Activated CD4-positive, alpha-beta T cell treated with anti-CD3 and anti-CD28 coated beads, Interleukin-10, Interleukin-2, amounts not matched to agents 100 ng/mL and 50 ng/mL, durations not matched to agents 16 hours and 8 hours (primary cell): Measurements from ENCODE around the gene MISP.
"Not testable (repeated sequence)": the region's sequence is repeated elsewhere in the genome, so short reads cannot be mapped to it uniquely, and the experiment has no call there.

ENCODE experiments used
- DNase-seq: peaks from one replicate; pipeline ENCODE4 v3.0.0-alpha.2; 2020

The MISP gene

GRCh38 chr19:750640-751423, at the start of gene MISP:
MISP (plus strand) TSS chr19:751112; CDS start chr19:756947, 5,835 bp downstream.
- no peak for DNase-seq

- DNase-seq = not testable (repeated sequence)
These were observed 48.1 kb upstream of the MISP start for GRCh38 chr19:702847-703246.

GRCh38 chr19:703329-703650, 47.6 kb upstream of the MISP start:
- DNase-seq = no peak

- peak; percentile 72 for DNase-seq
These were observed 47.1 kb upstream of the MISP start for GRCh38 chr19:703651-704446.

GRCh38 chr19:704447-704741, 46.5 kb upstream of the MISP start:
- DNase-seq = no peak

GRCh38 chr19:708154-709143, 42.5 kb upstream of the MISP start, which contains the start of gene PALM:
PALM (plus strand) TSS chr19:708935; CDS start chr19:709147, 212 bp downstream.
- DNase-seq = no peak

GRCh38 chr19:709196-709964, 41.5 kb upstream of the MISP start:
- DNase-seq = no peak

GRCh38 chr19:709965-710571, 40.8 kb upstream of the MISP start:
- no peak for DNase-seq

- DNase-seq = no peak
These were observed 40.1 kb upstream of the MISP start for GRCh38 chr19:710767-711166.

GRCh38 chr19:711254-711653, 39.7 kb upstream of the MISP start:
- DNase-seq = no peak

GRCh38 chr19:715347-715746, 35.6 kb upstream of the MISP start:
- DNase-seq = no peak

GRCh38 chr19:718251-718951, 32.5 kb upstream of the MISP start:
- no peak for DNase-seq

GRCh38 chr19:718991-719512, 31.9 kb upstream of the MISP start:
- no peak for DNase-seq

- no peak for DNase-seq
These were observed 31.1 kb upstream of the MISP start for GRCh38 chr19:719636-720344.

- DNase-seq = no peak
These were observed 30.4 kb upstream of the MISP start for GRCh38 chr19:720345-721160.

GRCh38 chr19:722553-723101, 28.3 kb upstream of the MISP start:
- no peak for DNase-seq

- no peak for DNase-seq
These were observed 27.7 kb upstream of the MISP start for GRCh38 chr19:723247-723646.

- DNase-seq = no peak
These were observed 27.2 kb upstream of the MISP start for GRCh38 chr19:723714-724113.

GRCh38 chr19:725461-726089, 25.3 kb upstream of the MISP start:
- DNase-seq = no peak
